NT2/D1 (cell line): ENCODE results near the gene TMEM179.

Source experiments
- DNase-seq: peaks from one replicate; pipeline ENCODE4 v3.0.0-alpha.2; 2011; ENCODE audit warnings: low read depth, low spot score
- H3K27me3 ChIP-seq: 2 replicates; pipeline ENCODE4 v1.6.0; 2011; ENCODE audit warnings: mild to moderate bottlenecking; ENCODE audit not compliant: insufficient read length, insufficient read depth
- H3K36me3 ChIP-seq: 2 replicates; pipeline ENCODE4 v1.6.1; 2011; ENCODE audit warnings: mild to moderate bottlenecking, low read length, mixed read lengths; ENCODE audit not compliant: insufficient read depth, insufficient read length
- H3K4me1 ChIP-seq: 2 replicates; pipeline ENCODE4 v1.5.1; 2011; ENCODE audit not compliant: insufficient read depth, insufficient read length
- H3K4me3 ChIP-seq: 2 replicates; pipeline ENCODE4 v1.5.1; 2011; ENCODE audit warnings: low read depth; ENCODE audit not compliant: insufficient read length
- H3K9ac ChIP-seq: 2 replicates; pipeline ENCODE4 v1.6.0; 2011; ENCODE audit warnings: low read depth; ENCODE audit not compliant: insufficient read length
- H3K9me3 ChIP-seq: 2 replicates; pipeline ENCODE4 v1.5.1; 2011; ENCODE audit warnings: mild to moderate bottlenecking, low read length; ENCODE audit not compliant: insufficient read depth
- SUZ12 ChIP-seq: IDR thresholded peaks from 2 replicates; pipeline ENCODE4 v1.6.1; 2011; ENCODE audit not compliant: insufficient read length, insufficient read depth; ENCODE audit errors: extremely low read depth
- YY1 ChIP-seq: IDR thresholded peaks from 2 replicates; pipeline ENCODE4 v1.6.1; 2011; ENCODE audit not compliant: insufficient read length, insufficient read depth
- ZNF274 ChIP-seq: IDR thresholded peaks from 2 replicates; pipeline ENCODE4 v1.6.1; 2011; ENCODE audit warnings: mild to moderate bottlenecking, low read depth, low read length

The TMEM179 gene

GRCh38 chr14:104596927-104597351, 7.6 kb downstream of the TMEM179 start:
- H3K4me3 ChIP-seq = no peak overlapping the region
- H3K4me1 ChIP-seq = peaks cover 5% of the 10 kb centered on the region
- TF ChIP-seq ZNF274 = no peak
- no peak for TF ChIP-seq SUZ12
- H3K27me3 ChIP-seq = no peaks in the 10 kb centered on the region
- H3K36me3 ChIP-seq = no peaks in the 10 kb centered on the region
- DNase-seq = no peak
- H3K9me3 ChIP-seq = no peaks in the 10 kb centered on the region
- no peak overlapping the region for H3K9ac ChIP-seq

DNA sequence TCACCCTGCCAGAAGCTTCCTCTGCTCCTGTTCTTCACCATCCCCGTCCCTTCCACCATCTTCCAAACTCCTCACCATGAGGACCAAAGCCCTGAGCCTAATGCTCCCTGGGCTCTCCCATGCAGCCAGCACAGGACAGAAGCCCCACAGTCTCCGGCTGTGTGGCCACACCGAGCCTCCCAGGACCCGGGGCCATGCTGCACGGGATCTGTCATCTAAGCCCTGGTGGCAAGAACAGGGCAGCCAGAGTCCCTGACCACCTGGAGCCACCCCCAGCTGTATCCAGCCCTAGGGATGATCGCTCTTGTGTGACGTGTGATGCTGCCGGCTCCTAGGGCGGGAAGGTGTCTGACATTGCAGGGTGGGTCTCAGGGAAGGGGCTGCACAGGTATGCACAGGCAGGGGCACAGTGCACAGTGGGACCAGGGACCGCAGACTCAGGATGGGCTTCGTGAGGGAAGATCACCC, 8.1 kb downstream of the TMEM179 start:
- Histone ChIP-seq H3K36me3 (no peaks in the 10 kb centered on the region), H3K27me3 (no peaks in the 10 kb centered on the region), H3K4me3 (no peak overlapping the region), H3K4me1 (peaks cover 5% of the 10 kb centered on the region), H3K9ac (no peak overlapping the region), H3K9me3 (no peaks in the 10 kb centered on the region)
- TF ChIP-seq ZNF274 = no peak
- TF ChIP-seq SUZ12 = no peak
- TF ChIP-seq YY1 = no peak
- DNase-seq = no peak

GRCh38 chr14:104595911-104596450, 8.6 kb downstream of the TMEM179 start:
- Histone ChIP-seq H3K9me3 (no peaks in the 10 kb centered on the region), H3K9ac (no peak overlapping the region), H3K36me3 (no peaks in the 10 kb centered on the region), H3K4me3 (no peak overlapping the region), H3K27me3 (no peaks in the 10 kb centered on the region), H3K4me1 (peaks cover 5% of the 10 kb centered on the region)
- no peak for DNase-seq
- TF ChIP-seq SUZ12 (no peak), YY1 (no peak), ZNF274 (no peak)

DNA sequence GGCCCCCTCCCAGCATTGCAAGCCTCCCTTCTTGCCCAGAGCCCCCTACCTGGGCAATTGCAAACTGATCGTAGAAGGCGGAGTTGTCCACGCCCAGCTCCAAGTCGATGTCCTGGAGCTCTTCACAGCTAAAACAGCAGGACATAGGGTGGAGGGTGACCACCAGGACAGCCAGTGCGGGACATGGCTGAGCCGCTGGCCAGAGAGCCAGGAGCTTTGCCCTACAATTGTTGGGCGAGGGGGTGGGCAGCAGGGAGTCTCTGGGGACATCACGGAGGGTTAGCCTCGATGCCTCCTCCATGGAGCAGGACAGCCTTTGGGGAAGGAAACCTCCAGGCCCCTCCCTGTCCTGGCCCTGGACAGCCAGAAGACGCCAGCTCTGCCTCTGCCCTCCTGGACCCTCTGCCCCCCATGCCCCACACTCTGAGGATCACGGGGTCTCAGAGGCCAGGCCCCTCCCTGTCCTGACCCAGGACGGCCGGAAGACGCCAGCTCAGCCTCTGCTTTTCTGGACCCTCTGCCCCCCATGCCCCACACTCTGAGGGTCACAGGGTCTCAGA, 9.4 kb downstream of the TMEM179 start:
- peaks cover 5% of the 10 kb centered on the region for H3K4me1 ChIP-seq
- H3K9me3 ChIP-seq = no peaks in the 10 kb centered on the region
- DNase-seq = no peak
- H3K9ac ChIP-seq = no peak overlapping the region
- H3K4me3 ChIP-seq = no peak overlapping the region
- TF ChIP-seq SUZ12 (no peak), YY1 (no peak), ZNF274 (no peak)
- no peaks in the 10 kb centered on the region for H3K36me3 ChIP-seq
- H3K27me3 ChIP-seq = no peaks in the 10 kb centered on the region

GRCh38 chr14:104594310-104595046, 10.1 kb downstream of the TMEM179 start:
- H3K9me3 ChIP-seq = no peaks in the 10 kb centered on the region
- no peak for DNase-seq
- no peak overlapping the region for H3K9ac ChIP-seq
- peaks cover 5% of the 10 kb centered on the region for H3K4me1 ChIP-seq
- TF ChIP-seq YY1 (no peak), ZNF274 (no peak), SUZ12 (no peak)
- no peaks in the 10 kb centered on the region for H3K27me3 ChIP-seq
- H3K4me3 ChIP-seq = no peak overlapping the region
- H3K36me3 ChIP-seq = no peaks in the 10 kb centered on the region

DNA sequence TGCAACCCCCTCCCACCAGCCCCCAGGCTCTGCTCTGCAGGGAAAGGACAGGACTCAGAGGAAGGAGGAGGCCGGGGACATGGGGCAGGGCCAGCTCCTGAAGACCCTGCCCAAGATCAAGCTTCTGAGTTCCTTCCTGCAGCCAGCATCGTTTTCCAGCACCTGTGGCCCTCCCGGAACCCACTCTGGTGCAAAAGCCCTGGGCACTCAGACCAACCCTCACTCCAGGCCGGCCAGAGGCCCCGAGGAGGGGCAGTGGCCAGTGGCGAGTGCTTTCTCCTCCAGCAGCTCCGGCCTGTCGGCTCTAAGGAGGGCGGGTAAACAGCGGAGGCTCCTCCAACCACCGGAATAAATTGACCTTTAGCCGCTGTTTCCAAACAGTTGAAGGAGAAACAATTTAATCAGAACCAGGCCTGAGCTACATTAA, 10.8 kb downstream of the TMEM179 start:
- H3K36me3 ChIP-seq = no peaks in the 10 kb centered on the region
- H3K4me3 ChIP-seq = no peak overlapping the region
- H3K27me3 ChIP-seq = no peaks in the 10 kb centered on the region
- DNase-seq = no peak
- no peak for TF ChIP-seq YY1
- no peak for TF ChIP-seq ZNF274
- TF ChIP-seq SUZ12 = no peak
- H3K4me1 ChIP-seq = peaks cover 5% of the 10 kb centered on the region
- no peaks in the 10 kb centered on the region for H3K9me3 ChIP-seq
- peak overlapping the region; percentile 42 for H3K9ac ChIP-seq

GRCh38 chr14:104593241-104593701, 11.3 kb downstream of the TMEM179 start:
- Histone ChIP-seq H3K27me3 (no peaks in the 10 kb centered on the region), H3K4me3 (no peak overlapping the region), H3K4me1 (peaks cover 5% of the 10 kb centered on the region), H3K36me3 (no peaks in the 10 kb centered on the region), H3K9me3 (no peaks in the 10 kb centered on the region), H3K9ac (no peak overlapping the region)
- DNase-seq = no peak
- no peak for TF ChIP-seq SUZ12
- TF ChIP-seq ZNF274 = no peak
- no peak for TF ChIP-seq YY1
